ENCODE results near the gene ARHGAP10. TPM values are rescaled to one million over a fixed set of nuclear protein-coding genes. Genes with fewer than 3 reads are reported as not detected.
A peak's percentile ranks its signal among the peaks of the same experiment; 100 is the strongest.

Gene ARHGAP10
- total and polyA plus RNA-seq, 10 of the 15 experiments (the other 5 are each of a cell fraction or from before 2014, with no cell fraction given) = 1.3 to 25.8 (median 17.2) TPM

DNA sequence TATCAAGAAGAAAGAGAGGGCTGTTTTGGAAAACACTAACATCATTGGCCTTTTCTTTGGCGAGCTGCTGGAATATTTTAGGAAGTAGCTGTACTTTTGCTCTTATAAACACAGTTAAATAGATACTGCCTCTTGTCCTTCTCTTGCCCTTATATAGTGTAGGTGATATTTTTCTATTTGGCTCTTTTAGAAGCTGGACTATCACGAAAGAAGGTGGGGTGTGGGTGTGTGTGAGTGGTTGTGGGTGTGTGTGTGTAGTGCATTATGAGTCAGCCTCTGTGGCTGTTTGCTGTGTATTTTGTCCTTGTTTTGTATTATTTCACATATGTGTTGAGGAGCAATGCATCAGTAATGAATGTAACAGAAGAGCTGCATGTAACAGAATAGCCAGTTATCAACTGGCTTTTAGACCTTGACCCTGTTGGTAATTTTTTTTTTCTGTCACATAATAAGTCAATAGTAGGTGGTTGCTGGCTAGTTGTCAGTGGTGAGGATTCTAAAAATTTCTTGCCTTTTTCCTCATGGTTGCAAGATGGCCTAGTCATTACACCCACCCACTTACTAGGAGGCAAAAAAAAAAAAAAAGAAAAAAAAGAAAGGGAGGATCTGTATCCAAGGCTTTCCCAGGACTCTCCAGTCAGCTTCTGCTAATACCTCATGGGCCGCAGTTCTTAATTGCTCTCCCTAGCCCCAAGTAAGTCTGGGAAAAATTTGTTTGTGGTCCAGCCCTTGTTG lies 23.8 kb downstream of the ARHGAP10 start:
- Histone ChIP-seq H3K36me3 (ENCODE audit: control insufficient read depth in 2 of 2, insufficient read depth in 2 of 2, low read length in 1 of 2) (no peaks in the 10 kb centered on the region; a peak in 1 of 4 replicates), H3K27me3 (replicated peaks in 1 of 2; ENCODE audit: control insufficient read depth in 2 of 2, insufficient read depth in 2 of 2, low read length in 1 of 2) (no peaks in the 10 kb centered on the region), H3K4me2 (ENCODE audit: control insufficient read depth, insufficient read depth) (no peak overlapping the region), H3K4me3 (no peak overlapping the region), H3K79me2 (ENCODE audit: control insufficient read depth, insufficient read depth, low read length) (peaks cover 76% of the 10 kb centered on the region), H3K9me3 (replicated peaks; ENCODE audit: control insufficient read depth, insufficient read depth, low read length) (no peaks in the 10 kb centered on the region), H3K4me1 (ENCODE audit: control insufficient read depth, insufficient read depth, low read length) (peaks cover 17% of the 10 kb centered on the region), H3K9ac (ENCODE audit: control insufficient read depth, insufficient read depth, low read length) (no peak overlapping the region), H2AFZ (ENCODE audit: control insufficient read depth, low read depth, low read length) (no peak overlapping the region), H4K20me1 (ENCODE audit: control insufficient read depth, insufficient read depth) (no peaks in the 10 kb centered on the region), H3K27ac (ENCODE audit: control insufficient read depth, insufficient read depth) (peak overlapping the region; percentile 28; the same call in 1 of the 2 replicates)
- in situ Hi-C loops (cut with MboI) (no loop called here), intact Hi-C loops (cut with micrococcal nuclease; ENCODE audit: unreplicated experiment) (no loop called here)
- FAIRE-seq (no peak), DNase-seq (ENCODE audit: low read depth, low spot score) (no peak), ATAC-seq (peak; percentile 77)
- peak; percentile 26; the same call in 1 of the 2 replicates for TF ChIP-seq IRF4 (IDR thresholded peaks at IDR 0.05; ENCODE audit: low read depth, low read length)
- TF ChIP-seq DPF2 (IDR thresholded peaks at IDR 0.05) = peak; percentile 33; the same call in 1 of the 2 replicates
- peak; percentile 53; the same call in 1 of the 2 replicates for TF ChIP-seq ATF7 (IDR thresholded peaks at IDR 0.05; ENCODE audit: low read depth)
- TF ChIP-seq ZBED1 (IDR thresholded peaks at IDR 0.05; ENCODE audit: borderline replicate concordance) = no peak
- no peak for TF ChIP-seq NFXL1 (IDR thresholded peaks at IDR 0.05; ENCODE audit: borderline replicate concordance)
- TF ChIP-seq BMI1 (IDR thresholded peaks at IDR 0.05; ENCODE audit: borderline replicate concordance) = no peak
- TF ChIP-seq NBN (IDR thresholded peaks at IDR 0.05) = peak; percentile 68
- no peak for TF ChIP-seq RBBP5 (conservative IDR thresholded peaks at IDR 0.05)
- TF ChIP-seq JUND (IDR thresholded peaks at IDR 0.05; ENCODE audit: low read depth, low read length) = 0 out of 2 replicates have a peak, but pooled peaks have one; percentile 19
- TF ChIP-seq SREBF1 (IDR thresholded peaks at IDR 0.05; ENCODE audit: low read length) = no peak
- TF ChIP-seq IKZF2 (IDR thresholded peaks at IDR 0.05) = peak in 1 of 2 experiments; percentile 11; a peak in 1 of 4 replicates
- TF ChIP-seq BCL11A (IDR thresholded peaks at IDR 0.05; ENCODE audit: low read depth, low read length) = 0 out of 2 replicates have a peak, but pooled peaks have one; percentile 20
- peak; percentile 36 for TF ChIP-seq JUNB (IDR thresholded peaks at IDR 0.05)
- peak; percentile 75 for TF ChIP-seq RUNX3 (IDR thresholded peaks at IDR 0.05; ENCODE audit: low read length)
- TF ChIP-seq TCF3 (IDR thresholded peaks at IDR 0.05; ENCODE audit: borderline replicate concordance, insufficient read depth, low read depth, low read length) = no peak
- TF ChIP-seq, protein P1, sequence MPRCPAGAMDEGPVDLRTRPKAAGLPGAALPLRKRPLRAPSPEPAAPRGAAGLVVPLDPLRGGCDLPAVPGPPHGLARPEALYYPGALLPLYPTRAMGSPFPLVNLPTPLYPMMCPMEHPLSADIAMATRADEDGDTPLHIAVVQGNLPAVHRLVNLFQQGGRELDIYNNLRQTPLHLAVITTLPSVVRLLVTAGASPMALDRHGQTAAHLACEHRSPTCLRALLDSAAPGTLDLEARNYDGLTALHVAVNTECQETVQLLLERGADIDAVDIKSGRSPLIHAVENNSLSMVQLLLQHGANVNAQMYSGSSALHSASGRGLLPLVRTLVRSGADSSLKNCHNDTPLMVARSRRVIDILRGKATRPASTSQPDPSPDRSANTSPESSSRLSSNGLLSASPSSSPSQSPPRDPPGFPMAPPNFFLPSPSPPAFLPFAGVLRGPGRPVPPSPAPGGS (IDR thresholded peaks at IDR 0.05; ENCODE audit: borderline replicate concordance, insufficient read depth, low read depth, low read length, poor library complexity, severe bottlenecking) = peak; percentile 74
- TF ChIP-seq HDGF (IDR thresholded peaks at IDR 0.05) = peak; percentile 40; the same call in 1 of the 2 replicates
- TF ChIP-seq EGR1 (IDR thresholded peaks at IDR 0.05; ENCODE audit: borderline replicate concordance in 1 of 2, low read depth in 2 of 2, low read length in 2 of 2) = peak in 1 of 2 experiments; percentile 46; a peak in 1 of 3 replicates
- RAD21 ChIA-PET (ENCODE audit: unreplicated experiment) = interaction anchor here (0.9 to 1.5 kb wide), 4 partner anchors 10 to 111 kb away, joined by 3 to 5 read pairs (median 4); no protein-coding TSS in a partner anchor
- 54% methylated on average over 3 of the region's 3 CpGs for WGBS (ENCODE audit: insufficient coverage, insufficient replicate concordance, low lambda C conversion rate, missing lambda C conversion rate)
- POLR2A ChIA-PET = interaction anchor here (0.7 to 1.2 kb wide), 2 partner anchors 24 kb away, joined by 3 to 4 read pairs; partner anchors contain the start of gene ARHGAP10
- no TSS peak for BruUV-seq (replicated peaks)
- SMC1A ChIA-PET (ENCODE audit: uncharacterized antibody, unreplicated experiment) = interaction anchor here (0.7 to 2.0 kb wide), 5 partner anchors 16 to 111 kb away, joined by 3 to 9 read pairs (median 3); no protein-coding TSS in a partner anchor
- CTCF ChIA-PET = interaction anchor here (0.7 to 1.8 kb wide), 3 partner anchors 8 to 111 kb away, joined by 3 to 4 read pairs (median 3); no protein-coding TSS in a partner anchor

Measured in GM12878 (cell line).